Stromal cell of bone marrow (primary cell): ENCODE measurements around the gene FOXD1.

ENCODE experiments used
- DNase-seq: peaks from one replicate; pipeline ENCODE4 v3.0.0-alpha.2; 2012; ENCODE audit warnings: low read depth

The FOXD1 gene

DNA sequence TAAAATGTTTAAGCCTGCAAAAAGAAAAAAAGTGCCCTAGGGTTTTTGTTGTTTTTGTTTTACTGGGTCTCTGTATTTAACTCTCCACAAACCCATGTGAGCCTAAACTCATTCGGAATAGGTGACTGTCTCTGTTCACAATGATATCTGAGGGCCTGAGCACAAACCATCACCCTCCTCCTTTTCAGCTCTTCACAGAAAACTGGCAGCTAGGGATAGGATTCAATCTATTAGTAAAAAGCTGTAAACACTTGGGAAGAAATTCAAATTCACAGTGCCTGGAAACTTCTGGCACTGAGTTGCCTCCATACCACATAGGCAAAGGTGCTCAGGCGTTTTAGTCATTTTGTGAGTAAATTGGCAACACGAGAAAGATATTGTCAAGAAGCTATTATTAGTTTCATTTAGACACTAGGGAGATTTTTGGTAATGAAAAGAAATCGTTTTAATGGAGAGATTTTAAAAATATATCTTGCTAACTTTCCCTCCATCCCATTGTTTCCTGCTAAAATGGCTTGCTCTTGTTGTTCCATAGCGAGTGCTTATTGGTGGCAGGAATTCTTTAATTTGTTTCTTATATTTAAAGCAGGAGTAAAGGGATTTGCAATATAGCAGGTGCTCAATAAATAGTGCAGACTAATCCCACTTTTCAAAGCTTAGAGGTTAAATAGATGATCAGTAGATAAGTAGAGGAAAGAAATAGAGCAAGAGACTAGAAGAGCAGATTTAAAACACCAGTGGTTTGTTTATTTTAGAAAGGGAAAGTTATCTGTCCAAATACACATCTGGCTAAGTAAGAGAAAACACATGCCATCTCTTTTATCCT lies 9.7 kb downstream of the FOXD1 start:
- DNase-seq: no peak

DNA sequence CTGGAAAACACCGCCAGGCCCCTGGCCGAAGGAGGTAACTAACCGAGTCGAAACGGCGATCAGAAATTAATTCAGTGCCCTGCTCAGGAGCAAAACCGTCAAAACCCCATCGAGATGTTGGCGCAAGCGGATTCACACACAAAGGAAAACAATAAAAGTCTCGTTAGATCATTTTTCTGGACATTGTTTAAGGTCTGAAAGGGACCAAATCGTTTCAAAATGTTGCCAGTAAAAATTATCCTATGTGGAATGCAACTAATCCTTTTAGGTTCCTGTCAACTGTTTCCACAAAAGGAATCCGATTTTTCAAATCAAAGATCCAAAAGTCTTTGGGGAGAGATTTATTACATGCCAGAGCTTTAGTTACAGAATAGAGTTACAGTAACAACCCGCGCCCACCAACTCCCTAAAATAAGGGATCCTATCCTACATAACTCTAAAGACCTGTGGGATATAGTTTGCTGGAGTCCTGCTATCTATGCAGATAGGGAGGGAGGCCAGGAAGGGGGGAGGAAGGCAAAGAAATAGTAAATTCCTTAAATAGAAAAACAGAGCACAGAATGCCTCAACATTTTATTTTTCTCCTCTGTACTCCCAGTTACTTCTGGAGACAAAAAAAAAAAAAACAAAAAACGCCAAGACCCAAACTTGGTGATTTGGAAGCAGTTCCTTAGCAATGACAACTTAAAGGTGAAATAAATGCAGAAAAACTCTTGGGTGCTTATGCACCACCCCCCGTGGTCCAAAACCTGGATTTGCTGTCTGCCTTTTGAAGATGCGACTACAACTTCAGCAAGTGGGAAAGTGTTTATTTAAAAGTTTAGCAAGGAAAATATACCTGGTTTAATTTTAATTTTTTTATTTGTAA lies 10.6 kb downstream of the FOXD1 start:
- DNase-seq: no peak

DNA sequence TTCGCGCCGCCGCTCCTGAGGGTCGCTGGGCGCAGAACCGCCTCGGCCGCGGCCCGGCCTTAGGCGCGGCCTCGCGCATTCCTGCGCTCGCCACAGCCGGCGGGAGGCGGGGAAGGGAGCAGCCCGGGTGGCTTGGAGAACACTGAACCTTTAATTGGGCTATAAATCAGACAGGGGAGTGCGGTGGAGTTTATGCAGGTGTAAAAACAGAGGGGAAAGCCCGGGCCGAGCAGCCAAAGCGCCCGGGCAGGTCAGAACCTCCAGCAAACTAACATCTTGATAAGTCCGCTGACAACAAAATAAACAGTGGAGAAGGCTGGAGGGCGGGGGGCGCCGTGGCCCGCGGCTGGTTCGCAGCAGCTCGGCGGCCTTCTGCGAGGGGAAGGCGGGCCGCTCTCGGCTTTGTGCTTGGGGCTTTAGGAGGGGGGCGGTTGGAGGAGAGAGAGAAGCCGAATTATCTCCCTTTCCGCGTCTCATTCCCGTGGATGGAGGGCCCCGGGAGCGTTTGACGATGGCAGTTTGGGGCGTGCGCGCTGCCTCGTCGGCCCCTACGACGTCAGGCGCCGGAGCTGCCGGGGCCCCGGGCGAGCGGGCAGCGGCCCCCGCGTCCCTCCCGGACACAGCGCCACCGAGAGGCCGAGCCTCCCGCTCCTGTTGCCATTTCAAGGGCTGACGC lies 11.3 kb downstream of the FOXD1 start:
- DNase-seq: peak; percentile 52

DNA sequence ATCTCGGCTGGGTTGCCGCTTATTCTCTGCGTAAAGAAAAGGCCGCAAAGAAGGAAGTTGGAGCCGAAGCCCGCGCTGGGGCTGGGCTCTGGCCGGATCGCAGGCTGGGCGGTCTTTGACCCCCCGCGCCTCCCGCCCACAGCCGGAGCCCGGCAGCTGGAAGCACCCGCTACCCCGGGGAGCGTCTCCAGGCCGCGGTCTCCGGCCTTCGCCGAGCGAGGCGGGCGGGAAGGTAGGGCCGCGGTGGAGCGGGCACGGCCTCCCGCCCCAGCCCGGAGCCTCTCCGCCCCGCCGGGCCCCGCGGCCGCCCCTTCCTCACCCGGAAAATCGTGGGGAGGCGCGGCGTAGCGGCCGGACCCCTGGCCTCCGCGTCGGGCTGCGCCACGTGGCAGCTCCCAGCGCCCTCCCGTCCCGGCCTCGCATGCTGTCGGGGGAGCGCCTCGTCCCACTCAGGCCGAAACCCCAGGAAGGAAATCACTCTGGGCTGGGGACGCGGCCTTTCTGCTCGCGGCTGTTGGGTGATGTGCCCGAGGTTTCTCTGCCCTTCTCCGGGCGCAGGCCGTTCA lies 12.0 kb downstream of the FOXD1 start:
- DNase-seq: no peak

DNA sequence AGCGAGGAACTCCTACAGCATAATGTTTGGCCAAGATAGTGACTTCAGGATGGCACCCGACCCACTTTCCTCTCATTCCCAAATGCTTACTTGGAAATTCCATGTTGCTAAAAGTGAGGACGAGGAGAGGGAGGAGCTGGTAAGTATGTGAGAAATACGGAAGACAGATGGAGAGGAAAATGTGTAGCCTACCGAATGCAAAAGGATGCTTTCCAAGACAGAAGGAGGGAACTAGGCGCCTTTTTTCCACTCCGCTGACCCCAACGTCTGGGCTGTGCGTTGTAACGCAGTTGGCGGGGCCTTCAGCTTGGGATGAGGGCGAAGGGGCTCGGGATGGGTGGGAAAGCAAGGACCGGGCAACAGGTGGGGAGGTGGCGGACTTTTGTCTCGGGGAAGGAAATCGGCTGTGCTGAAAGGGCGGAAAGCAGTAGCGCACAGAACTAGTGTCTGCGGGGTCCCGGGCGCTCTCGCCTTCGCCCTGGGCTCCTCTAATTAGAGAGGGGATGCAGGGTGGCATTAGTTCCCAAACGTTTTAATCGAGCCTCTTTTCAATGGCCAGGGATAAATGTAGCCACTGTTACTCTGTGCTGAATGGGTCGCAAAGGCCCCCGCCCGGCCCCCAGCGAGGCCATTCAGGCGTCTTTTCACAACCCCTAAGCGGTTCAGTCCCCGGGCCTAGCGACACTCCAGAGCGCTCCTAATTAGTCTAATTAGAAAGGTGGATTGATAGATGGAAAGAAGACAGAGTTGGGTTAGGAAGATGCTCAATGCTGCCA lies 12.6 kb downstream of the FOXD1 start:
- no peak for DNase-seq

DNA sequence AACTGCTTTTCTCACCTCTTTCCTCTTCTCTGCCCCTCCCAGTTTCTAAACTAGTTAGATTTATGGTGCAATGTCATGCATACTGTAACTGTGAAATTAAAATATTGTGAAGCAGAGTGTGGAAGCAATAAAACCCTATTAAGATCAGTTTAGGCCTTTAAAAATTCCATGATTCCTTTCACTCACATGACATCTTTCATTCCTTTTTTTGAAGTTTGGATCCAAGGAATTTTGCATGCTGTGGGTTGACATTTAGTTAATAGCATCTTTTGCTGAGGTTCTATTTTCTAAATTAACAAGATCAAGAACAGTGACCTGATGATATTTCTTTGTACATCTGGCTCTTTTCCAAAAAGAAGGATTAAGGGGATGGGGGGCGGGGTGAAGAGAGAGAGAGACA lies 13.7 kb downstream of the FOXD1 start:
- DNase-seq: no peak

DNA sequence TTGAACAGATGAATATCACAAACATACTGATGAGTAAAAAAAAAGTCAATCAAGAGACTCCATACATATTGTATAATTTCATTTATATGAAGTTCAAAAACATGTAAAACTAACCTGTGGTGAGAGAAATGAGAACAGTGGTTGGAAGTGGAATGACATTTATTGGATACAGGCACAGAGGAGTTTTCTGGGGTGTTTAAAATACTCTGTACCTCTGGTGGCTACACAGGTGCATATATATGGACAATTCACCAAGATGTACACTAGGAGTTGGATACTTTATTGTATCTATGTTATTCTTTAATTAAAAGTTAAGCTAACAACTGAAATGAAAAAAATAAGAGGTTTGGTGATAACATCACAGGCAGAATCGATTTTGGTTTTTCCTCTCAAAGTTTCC lies 14.1 kb downstream of the FOXD1 start:
- DNase-seq: no peak

DNA sequence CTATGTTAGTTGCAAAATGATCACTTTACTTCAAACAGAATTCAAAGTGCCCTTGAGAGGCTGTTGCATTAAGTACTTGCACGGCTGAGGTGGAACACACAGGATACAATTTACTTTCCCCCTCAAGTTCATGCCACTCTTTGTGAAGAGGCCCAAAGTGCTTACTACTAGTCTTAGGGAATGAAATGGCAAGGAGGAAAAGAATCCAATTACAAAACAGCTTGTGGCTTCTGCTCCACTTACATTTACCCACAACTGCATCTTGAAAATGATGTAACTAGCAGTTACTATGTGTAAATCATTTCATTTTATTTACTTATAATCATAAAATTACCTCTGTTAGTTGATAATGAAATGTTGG lies 14.6 kb downstream of the FOXD1 start:
- no peak for DNase-seq

DNA sequence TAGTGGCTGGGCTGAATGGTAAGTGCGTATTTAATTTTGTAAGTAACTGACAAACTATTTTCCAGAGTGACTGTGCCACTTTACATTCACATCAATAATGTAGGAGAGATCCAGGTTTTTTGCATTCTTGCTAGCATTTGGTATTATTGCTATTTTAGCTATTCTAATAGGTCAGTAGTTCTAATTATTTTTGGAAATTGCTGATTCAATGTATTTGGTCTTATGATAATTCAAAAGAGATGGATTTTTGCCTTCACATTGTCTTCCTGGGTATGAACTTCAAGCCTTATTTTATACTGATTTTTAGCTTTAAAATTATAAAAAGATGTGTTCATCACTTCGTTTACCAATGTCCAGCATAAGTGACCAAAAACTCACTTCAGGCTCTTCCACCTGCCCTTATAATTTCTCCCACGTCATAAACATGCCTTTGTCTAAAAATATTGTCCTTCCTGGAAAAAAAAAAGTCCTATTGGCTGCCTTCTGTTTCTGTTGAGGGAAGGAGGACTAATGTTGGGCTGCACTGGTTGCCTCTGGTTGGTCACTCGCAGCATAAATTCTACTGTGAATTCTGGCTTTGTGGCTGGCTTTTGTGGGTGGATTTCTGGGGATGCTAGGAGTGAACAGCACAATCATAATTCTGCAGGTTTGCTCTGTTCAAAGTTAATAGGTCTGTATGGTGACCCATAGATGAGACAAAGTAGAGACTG lies 15.2 kb downstream of the FOXD1 start:
- DNase-seq: no peak

DNA sequence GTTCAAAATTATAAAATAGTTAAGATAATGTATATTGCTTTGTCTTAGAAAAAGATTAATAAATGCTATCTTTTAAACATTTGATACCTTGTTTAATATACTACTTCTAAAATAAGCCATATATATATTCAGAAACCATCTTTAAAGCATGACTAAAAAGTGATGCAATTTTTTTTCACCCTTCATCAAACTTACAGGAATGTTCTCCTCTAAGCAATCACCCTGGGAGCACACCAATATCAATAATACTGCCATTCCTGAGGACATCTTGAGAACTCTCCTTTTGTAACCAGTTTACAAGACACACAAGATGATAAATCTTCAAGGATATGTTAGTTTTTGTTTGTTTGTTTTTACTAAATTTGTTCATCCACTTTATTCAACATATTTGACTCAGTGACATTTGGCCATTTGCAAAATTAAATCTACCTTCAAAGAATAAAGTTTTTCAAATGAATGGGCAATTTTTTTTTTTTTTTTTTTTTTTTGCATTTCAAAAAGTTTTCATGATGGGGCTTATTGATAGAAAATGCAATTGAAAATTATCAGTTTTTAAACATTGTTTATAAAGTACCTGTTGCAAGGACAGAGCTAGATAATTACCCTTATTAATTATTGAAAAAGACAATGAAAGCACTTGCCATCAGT lies 17.2 kb downstream of the FOXD1 start:
- no peak for DNase-seq

DNA sequence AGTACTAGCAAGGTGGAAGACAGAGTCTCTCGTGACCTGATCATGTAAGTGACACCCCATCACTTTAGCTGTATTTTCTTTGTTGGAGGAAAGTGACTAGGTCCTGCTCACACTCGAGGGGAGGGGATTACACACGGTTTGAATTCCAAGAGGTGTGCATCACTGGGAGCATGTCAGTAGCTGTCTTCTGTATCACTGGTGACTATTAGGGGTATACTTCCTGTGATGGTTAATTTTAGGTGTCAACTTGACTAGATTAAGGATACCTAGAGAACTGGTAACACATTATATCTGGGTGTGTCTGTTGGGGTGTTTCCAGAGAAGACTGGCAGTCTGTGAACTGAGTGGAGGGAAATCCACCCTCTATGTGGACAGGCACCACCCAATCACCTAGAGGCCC lies 22.5 kb downstream of the FOXD1 start:
- no peak for DNase-seq

DNA sequence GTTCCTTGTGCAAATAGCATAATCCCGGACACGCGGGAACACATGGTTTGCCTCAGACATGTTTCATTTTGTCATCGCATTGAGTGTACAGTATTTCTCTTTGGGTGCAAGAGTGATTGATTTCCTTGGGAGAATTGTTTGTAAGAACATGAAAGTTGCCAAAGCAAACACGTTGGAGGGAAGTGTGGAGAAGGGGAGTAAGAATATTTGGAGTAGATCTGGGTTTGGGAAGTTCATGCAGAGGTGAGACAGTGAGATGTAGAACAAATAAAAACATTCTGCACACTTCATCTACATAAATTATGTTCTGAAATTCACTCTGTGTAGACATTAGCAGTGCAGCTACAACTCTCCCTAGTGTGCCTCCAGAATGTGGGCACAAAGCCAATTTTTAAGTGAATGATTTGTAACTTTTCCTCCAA lies 24.0 kb downstream of the FOXD1 start:
- DNase-seq: no peak

DNA sequence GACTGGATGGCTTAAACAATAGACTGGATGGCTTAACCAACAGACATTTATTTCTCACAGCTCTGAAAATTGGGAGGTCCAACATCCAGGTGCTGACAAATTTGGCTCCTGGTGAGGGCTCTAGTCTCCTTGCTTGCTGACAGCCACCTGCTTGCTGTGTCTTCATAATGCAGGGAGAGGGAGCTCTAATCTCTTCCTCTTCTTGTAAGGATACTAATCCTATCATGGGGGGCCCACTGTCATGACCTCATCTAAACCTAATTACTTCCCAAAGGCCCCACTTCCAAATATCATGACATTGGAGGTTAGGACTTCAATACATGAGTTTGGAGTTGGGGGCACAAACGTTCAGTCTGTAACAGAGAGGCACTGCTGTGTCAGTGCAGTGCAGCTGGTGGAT lies 26.4 kb downstream of the FOXD1 start:
- no peak for DNase-seq

DNA sequence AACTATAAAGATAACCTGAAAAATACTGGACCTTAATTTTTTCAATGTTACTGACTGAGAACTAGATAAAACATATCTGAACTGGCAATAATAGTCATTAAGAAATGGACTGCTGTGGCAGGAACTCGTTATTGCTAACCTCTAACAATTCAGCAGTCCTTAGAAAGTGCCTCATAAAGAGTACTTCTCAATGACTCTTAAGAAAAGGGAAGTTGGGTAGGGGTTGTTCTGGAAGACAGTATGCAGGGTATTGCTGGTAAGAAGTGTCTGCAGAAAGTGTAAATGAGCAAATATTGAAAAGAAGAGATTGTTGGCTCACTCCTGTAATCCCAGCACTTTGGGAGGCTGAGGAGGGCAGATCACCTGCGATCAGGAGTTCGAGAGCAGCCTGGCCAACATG lies 27.9 kb downstream of the FOXD1 start:
- no peak for DNase-seq

DNA sequence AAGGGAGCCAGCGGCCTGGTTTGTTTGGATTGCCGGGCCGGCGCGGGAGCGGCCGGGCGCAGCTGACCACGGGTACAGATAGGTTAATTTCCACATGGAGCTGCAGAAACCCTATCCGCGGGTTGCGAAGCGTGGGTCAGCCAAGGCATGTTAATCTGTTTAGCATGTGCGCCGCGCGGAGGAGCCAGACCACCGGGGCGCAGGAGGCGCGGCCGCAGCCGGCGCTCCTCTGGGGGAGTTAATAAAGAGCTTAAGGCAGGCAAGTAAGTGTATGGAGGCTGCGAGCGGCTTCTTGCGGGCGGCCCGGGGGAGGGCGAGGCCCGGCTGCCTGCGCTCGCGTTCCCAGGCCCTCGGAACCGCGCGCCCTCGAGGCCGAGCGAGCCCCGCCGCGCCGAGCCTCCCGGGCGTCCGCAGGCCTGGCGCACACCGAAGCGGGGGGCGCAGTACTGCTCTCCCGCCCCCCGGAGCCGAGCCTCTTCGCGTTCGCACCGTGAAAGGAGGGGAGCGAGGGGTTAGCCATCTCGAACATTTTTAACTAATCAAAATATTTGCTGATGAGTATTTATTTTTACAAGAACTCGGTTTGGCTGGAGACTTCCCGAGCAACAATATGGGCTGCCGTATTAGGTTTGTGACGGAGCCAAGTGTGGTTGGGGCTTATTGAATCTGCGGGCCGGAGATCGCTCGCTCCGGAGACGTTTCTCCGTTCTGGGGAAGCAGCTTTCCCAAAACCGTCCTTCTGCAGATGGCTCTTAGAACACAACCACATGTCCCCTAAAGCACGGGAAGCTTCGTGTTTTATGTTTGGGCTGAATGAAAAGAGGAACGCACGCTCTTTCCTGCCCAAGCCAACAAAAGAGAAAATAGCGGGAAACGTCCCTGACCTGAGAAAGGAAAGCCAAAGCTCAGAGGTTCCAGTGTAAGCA lies 28.8 kb downstream of the FOXD1 start:
- DNase-seq: no peak

DNA sequence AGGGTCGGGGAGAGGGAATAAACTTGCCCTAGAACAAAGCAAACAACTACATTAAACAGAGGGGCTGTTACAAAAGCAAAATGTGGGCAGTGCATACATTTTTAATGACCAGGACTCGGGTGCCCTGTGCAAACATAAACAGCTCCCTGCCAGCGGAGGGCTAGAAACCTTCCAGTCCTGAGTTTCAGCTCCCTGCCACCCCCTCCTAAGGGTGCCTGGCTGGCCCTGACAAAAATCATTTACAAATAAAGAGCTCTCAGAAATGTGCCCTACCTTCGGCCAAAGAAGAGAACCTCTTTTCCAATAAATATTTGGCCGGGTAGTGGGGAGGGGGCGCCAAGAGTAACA lies 29.5 kb downstream of the FOXD1 start:
- no peak for DNase-seq

DNA sequence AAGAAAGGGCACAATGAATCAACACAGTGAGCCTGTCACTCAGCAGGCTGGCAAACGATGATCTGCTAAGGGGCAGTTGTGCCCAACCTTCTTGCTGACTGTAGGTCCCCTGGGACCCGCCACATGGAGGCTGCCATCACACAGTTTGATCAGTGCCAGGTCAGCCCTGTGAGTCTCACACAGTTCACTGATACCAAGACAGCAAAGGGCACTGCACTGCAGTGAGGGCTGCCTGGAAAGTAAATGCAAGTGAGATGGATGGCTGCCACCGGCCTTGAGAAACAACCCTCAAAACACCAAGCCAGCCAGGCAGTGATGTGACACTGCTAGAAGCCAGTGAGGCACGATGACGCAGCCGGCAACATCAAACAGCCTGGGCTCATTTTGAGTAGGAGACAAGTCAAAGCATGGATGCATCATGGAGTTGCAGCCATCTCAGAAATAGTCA lies 30.3 kb downstream of the FOXD1 start:
- no peak for DNase-seq

DNA sequence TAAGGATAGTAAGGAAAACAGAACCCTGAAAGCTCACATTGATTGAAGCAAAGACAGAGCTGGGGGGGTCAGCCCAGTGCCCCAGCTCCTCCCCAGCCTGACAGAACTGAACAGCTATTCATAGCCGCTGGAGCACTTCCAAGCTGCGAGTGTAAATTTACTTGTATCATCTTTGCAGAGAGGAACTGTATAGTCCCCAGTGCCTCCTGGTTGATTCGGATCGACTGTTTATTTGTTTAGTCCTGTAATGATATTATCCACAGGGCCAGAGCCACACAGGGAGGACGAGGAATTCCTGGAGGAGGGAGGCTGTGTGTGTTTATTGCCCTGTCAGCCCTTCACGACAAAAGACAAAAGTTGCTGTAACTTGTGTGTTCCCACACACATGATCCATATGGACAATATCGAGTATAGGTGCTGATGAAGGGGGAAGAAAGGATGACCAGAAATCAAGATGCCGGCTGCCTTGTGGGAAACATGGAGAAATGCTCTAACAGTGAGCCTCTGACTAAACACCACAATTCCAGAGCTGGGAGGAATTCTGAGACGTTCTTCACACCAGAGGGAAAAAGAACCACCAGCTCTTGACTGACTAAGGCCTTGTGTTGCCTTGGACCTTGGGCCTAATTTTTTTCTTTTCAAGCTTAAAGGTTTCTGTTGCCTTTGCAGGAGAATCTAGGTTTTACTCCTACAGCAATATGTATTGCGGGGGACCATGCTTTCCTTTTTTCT lies 31.1 kb downstream of the FOXD1 start:
- no peak for DNase-seq

DNA sequence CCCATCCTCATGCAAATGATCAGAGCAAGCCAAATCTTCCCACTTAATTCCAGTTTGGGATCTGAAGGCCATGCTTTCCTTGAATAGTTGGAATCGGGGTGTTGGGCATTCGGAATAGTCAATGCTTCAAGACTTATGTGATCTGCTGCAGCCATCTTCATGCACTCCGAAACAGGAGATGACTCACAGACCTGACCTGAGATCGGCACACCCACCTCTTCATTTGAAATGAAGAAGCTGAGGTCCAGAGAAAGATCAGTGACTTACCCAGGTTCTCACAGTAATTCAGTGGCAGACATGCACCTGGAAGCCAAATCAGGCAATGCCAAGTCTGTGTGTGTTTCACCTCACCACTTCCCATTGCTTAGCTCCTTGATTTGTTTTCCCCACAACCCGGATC lies 33.0 kb downstream of the FOXD1 start:
- no peak for DNase-seq
